PFSK-1 (cell line): ENCODE results near the gene DGKB.

ENCODE experiments used
- FOXP2 ChIP-seq: optimal IDR thresholded peaks from 2 replicates; pipeline ENCODE3; 2011; ENCODE audit warnings: borderline replicate concordance, control low read depth, inconsistent platforms; ENCODE audit not compliant: insufficient read depth; ENCODE audit errors: extremely low read length, extremely low read depth
- POLR2AphosphoS5 ChIP-seq: IDR thresholded peaks from 2 replicates; pipeline ENCODE4 v1.6.1; 2012; ENCODE audit warnings: low read depth, mild to moderate bottlenecking, control low read depth, low read length, moderate library complexity
- REST ChIP-seq, 2 experiments: IDR thresholded peaks; 2 replicates each; pipeline versions ENCODE4 v1.6.1 to v1.8.0; 2011 to 2012; ENCODE audit warnings: low read depth in 2 of 2, low read length in 2 of 2, control low read depth in 1 of 2, inconsistent platforms in 1 of 2, mild to moderate bottlenecking in 1 of 2, moderate library complexity in 1 of 2; ENCODE audit not compliant: insufficient read depth in 1 of 2
- SIN3A ChIP-seq: IDR thresholded peaks from 2 replicates; pipeline ENCODE4 v1.6.1; 2012; ENCODE audit warnings: mild to moderate bottlenecking, low read length, moderate library complexity, borderline replicate concordance; ENCODE audit not compliant: insufficient read depth
- TAF1 ChIP-seq: IDR thresholded peaks from 2 replicates; pipeline ENCODE4 v1.6.1; 2012; ENCODE audit warnings: low read length, control low read depth, borderline replicate concordance; ENCODE audit not compliant: insufficient read depth

Gene DGKB

DNA sequence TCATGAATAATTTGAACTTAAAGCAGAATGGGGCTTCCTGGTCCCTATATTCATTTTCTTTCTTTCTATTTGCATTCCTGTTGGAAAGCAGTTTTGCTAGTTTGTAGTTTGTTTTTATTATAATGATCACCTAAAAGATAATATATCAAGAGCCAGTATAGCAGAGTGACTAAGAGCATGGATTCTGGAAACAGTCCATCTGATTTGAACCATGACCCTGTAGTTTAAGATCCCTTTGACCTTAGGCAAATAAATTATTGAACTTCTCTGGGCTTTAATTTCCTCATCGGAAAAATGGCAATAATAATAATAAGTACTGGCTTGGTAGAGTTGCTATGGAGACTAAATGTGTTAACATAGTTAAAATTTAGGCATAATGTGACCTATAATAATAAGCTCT, 76.1 kb downstream of the DGKB start:
- TF ChIP-seq POLR2AphosphoS5 (no peak), REST (IDR thresholded peaks at IDR 0.05; ENCODE audit: insufficient read depth in 1 of 2, low read depth in 2 of 2, low read length in 2 of 2) (no peak), FOXP2 (no peak), TAF1 (no peak), SIN3A (no peak)

- TF ChIP-seq POLR2AphosphoS5 (no peak), TAF1 (no peak), FOXP2 (no peak), SIN3A (no peak), REST (IDR thresholded peaks at IDR 0.05; ENCODE audit: insufficient read depth in 1 of 2, low read depth in 2 of 2, low read length in 2 of 2) (no peak)
These were observed 76.6 kb downstream of the DGKB start for GRCh38 chr7:14825912-14826311.

DNA sequence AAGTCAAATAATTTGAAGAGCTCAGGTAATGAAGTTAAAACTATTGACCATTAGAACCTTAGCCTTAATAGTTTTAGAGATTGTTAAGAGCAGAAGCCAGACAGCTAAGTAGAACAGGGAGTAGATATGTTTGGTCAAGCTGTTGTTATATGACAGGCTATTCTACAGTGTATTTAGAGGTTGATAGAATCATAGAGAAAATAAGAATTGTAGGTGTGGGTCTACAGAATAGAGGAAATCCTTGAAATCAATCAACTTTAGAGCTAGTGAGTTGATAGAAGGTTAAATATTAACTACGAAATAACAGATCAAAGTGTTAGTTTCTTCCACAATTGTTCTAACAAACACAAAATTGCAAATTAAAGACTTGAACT, 80.1 kb downstream of the DGKB start:
- TF ChIP-seq FOXP2 (no peak), POLR2AphosphoS5 (no peak), SIN3A (no peak), REST (IDR thresholded peaks at IDR 0.05; ENCODE audit: insufficient read depth in 1 of 2, low read depth in 2 of 2, low read length in 2 of 2) (no peak), TAF1 (no peak)

- TF ChIP-seq FOXP2 (no peak), TAF1 (no peak), REST (IDR thresholded peaks at IDR 0.05; ENCODE audit: insufficient read depth in 1 of 2, low read depth in 2 of 2, low read length in 2 of 2) (no peak), SIN3A (no peak)
These were observed 80.6 kb downstream of the DGKB start for GRCh38 chr7:14821757-14822480.
